Heart right ventricle (tissue), 16 donors: ENCODE data around the gene GPR68. TPM values are rescaled to one million over a fixed set of nuclear protein-coding genes. Genes with fewer than 3 reads are reported as not detected.
A peak's percentile ranks its signal among the peaks of the same experiment; 100 is the strongest.
"Not testable (repeated sequence)": the region's sequence is repeated elsewhere in the genome, so short reads cannot be mapped to it uniquely, and the experiment has no call there.

Experiments used
- ATAC-seq, 8 donors: fragments of 200-7000 bp; cut with Tn5 transposase; one replicate each; pipeline ENCODE4 v1.9.1; 2020; ENCODE audit warnings: mild to moderate bottlenecking in 8 of 8, moderate library complexity in 8 of 8, moderate number of reproducible peaks in 1 of 8
- DNase-seq, 2 donors: peaks; one replicate each; pipeline ENCODE4 v3.0.0-alpha.2; 2020
- H3K27ac ChIP-seq, 10 donors: fragments of 200-600 bp; sonication (generic) in 2 of 10; one replicate each; pipeline versions ENCODE4 v1.5.0 to v1.8.0; 2020 to 2022; ENCODE audit warnings: mild to moderate bottlenecking in 3 of 10
- H3K27me3 ChIP-seq, 7 donors: fragments of 200-600 bp; one replicate each; pipeline ENCODE4 v1.8.0; 2021 to 2022; ENCODE audit warnings: mild to moderate bottlenecking in 2 of 7
- H3K36me3 ChIP-seq, 9 donors: fragments of 200-600 bp; sonication (generic) in 1 of 9; one replicate each; pipeline versions ENCODE4 v1.5.0 to v1.8.0; 2020 to 2022; ENCODE audit warnings: mild to moderate bottlenecking in 2 of 9
- H3K4me1 ChIP-seq, 9 donors: fragments of 200-600 bp; sonication (generic) in 1 of 9; one replicate each; pipeline versions ENCODE4 v1.5.0 to v1.8.0; 2020 to 2022; ENCODE audit warnings: mild to moderate bottlenecking in 4 of 9
- H3K4me3 ChIP-seq, 10 donors: fragments of 200-600 bp; sonication (generic) in 2 of 10; one replicate each; pipeline versions ENCODE4 v1.5.0 to v1.8.0; 2020 to 2022; ENCODE audit warnings: mild to moderate bottlenecking in 7 of 10, moderate library complexity in 2 of 10
- H3K9me3 ChIP-seq, 11 donors: fragments of 200-600 bp in 10 of 11; sonication (generic) in 2 of 11; one replicate each; pipeline versions ENCODE4 v1.5.0 to v1.8.0; 2013 to 2022; ENCODE audit warnings: mild to moderate bottlenecking in 2 of 11, control low read depth in 1 of 11, moderate library complexity in 1 of 11
- WGBS, 2 donors: extraction: QIAGEN DNeasy Blood & Tissue Kit; methylation state at CpG; one replicate each; pipeline ENCODE4 v1.1.7; 2013; ENCODE audit warnings: inconsistent platforms in 1 of 2; 5-methylcytosine and 5-hydroxymethylcytosine counted together
- intact Hi-C, 10 donors: fragments of 100-400 bp; cut with DNase I; formaldehyde crosslinking; loops; one replicate each; pipeline versions ENCODE4 v1.11.1 to v1.14.2; 2022
- polyA plus RNA-seq, 2 donors: library from polyadenylated mRNA; stranded (reverse); fragments of 200-250 nt; gene quantifications; one replicate each; pipeline ENCODE4 v1.2.3, GENCODE V29; 2013
- total RNA-seq, 10 donors: library from RNA; stranded (reverse); fragmentation: NEBNext Ultra II Directional in 3 of 10; extraction: Animal tissue kit (Norgen Biotek cat#: 25700) in 3 of 10; gene quantifications; one replicate each; pipeline versions ENCODE4 v1.2.1 to v1.2.4, GENCODE V29; 2021 to 2023
- TF ChIP-seq, protein P1 (sequence below), 9 donors: fragments of 200-600 bp; sonication (generic) in 2 of 9; IDR thresholded peaks; one replicate each; pipeline versions ENCODE4 v1.5.0 to v1.8.0; 2021 to 2022; ENCODE audit warnings: antibody characterized with exemption in 9 of 9, mild to moderate bottlenecking in 5 of 9, moderate library complexity in 1 of 9
- donor health status: Arrhythmogenic right ventricular cardiomyopathy.
- donor health status: ischemic (EF 13 %, LVEDD 7.1; RV severe dilation, severe dysfunction).
- donor health status: healthy with polysubstance abuse.
- donor health status: DM: no; HTN: yes; CAD: no.
- donor health status: DM: no; HTN: no; CAD: no.
- donor health status: ischemic (EF 25% LVEDD 6.9; RV normal size, moderate dysfunction).
- donor health status: ischemic (EF 25% LVEDD 5.7; RV mildly dilated, moderate dysfunction).
- donor health status: healthy.
- donor health status: DM: yes; HTN: yes; CAD: no.
- donor health status: Ischemic cardiomyopathy.
- donor health status: ischemic (EF 35%, LVEDD 5.7; RV mildly dilated, moderate dysfunction).
- donor health status: nonischemic (EF 11% LVEDD 7.7; RV severe dilation, severe dysfunction).
- donor health status: DM: yes; HTN: yes; CAD: no.
- donor health status: PGD.
- donor health status: ischemic (EF 29% LVEDD 5.4; RV normal size, mild dysfunction).
- donor health status: nonischemic (EF 23%, LVEDD 6.1; RV moderate dilation, normal function).

Gene GPR68
- total and polyA plus RNA-seq, 12 donors = 0.13 to 2.4 (median 0.29) TPM

- H3K4me3 ChIP-seq = no peak overlapping the region
- TF ChIP-seq, protein P1, sequence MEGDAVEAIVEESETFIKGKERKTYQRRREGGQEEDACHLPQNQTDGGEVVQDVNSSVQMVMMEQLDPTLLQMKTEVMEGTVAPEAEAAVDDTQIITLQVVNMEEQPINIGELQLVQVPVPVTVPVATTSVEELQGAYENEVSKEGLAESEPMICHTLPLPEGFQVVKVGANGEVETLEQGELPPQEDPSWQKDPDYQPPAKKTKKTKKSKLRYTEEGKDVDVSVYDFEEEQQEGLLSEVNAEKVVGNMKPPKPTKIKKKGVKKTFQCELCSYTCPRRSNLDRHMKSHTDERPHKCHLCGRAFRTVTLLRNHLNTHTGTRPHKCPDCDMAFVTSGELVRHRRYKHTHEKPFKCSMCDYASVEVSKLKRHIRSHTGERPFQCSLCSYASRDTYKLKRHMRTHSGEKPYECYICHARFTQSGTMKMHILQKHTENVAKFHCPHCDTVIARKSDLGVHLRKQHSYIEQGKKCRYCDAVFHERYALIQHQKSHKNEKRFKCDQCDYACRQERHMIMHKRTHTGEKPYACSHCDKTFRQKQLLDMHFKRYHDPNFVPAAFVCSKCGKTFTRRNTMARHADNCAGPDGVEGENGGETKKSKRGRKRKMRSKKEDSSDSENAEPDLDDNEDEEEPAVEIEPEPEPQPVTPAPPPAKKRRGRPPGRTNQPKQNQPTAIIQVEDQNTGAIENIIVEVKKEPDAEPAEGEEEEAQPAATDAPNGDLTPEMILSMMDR (IDR thresholded peaks at IDR 0.05) = no peak
- no peaks in the 10 kb centered on the region for H3K9me3 ChIP-seq
- ATAC-seq = no peak
- no peak for DNase-seq
- peaks cover 0 to 15% (median 9%) of the 10 kb centered on the region in 9 donors for H3K4me1 ChIP-seq
- H3K27me3 ChIP-seq = peaks cover 0 to 3% (median 0%) of the 10 kb centered on the region in 7 donors
- H3K36me3 ChIP-seq = peaks cover 0 to 39% (median 0%) of the 10 kb centered on the region in 9 donors
- WGBS, 2 donors = 96 to 98% methylated on average over 6 of the region's 6 CpGs
- H3K27ac ChIP-seq = no peak overlapping the region
- intact Hi-C loops = loop anchor here in 1 of 10 donors (10.0 kb wide), 1 partner anchor 365 kb away; no protein-coding TSS in a partner anchor
Observed at GRCh38 chr14:91270188-91270587, 25.7 kb upstream of the GPR68 start.

- Histone ChIP-seq H3K9me3 (no peaks in the 10 kb centered on the region), H3K4me3 (peak overlapping the region in 8 of 10 donors; percentile 7 to 47 (median 32)), H3K27ac (peak overlapping the region in 2 of 10 donors; percentile 15 to 36), H3K36me3 (peaks cover 0 to 30% (median 0%) of the 10 kb centered on the region in 9 donors), H3K27me3 (peaks cover 0 to 11% (median 0%) of the 10 kb centered on the region in 7 donors), H3K4me1 (peaks cover 4 to 18% (median 12%) of the 10 kb centered on the region in 9 donors)
- TF ChIP-seq, protein P1 (IDR thresholded peaks at IDR 0.05) = no peak
- intact Hi-C loops = no loop called here
- 46 to 54% methylated on average over 24 of the region's 24 CpGs for WGBS, 2 donors
- ATAC-seq (peak; percentile 39 to 82 (median 62)), DNase-seq (peak in 1 of 2 donors; percentile 35)
Observed at GRCh38 chr14:91269076-91269991, 24.8 kb upstream of the GPR68 start.

GRCh38 chr14:91267965-91268437 is 23.5 kb upstream of the GPR68 start:
- TF ChIP-seq, protein P1 (IDR thresholded peaks at IDR 0.05) = no peak
- intact Hi-C loops = no loop called here
- peaks cover 4 to 22% (median 12%) of the 10 kb centered on the region in 9 donors for H3K4me1 ChIP-seq
- peaks cover 0 to 24% (median 6%) of the 10 kb centered on the region in 7 donors for H3K27me3 ChIP-seq
- no peak for DNase-seq
- WGBS, 2 donors = 92 to 94% methylated on average over 7 of the region's 7 CpGs
- peaks cover 0 to 19% (median 0%) of the 10 kb centered on the region in 9 donors for H3K36me3 ChIP-seq
- ATAC-seq = no peak
- H3K4me3 ChIP-seq = no peak overlapping the region
- no peaks in the 10 kb centered on the region for H3K9me3 ChIP-seq
- H3K27ac ChIP-seq = no peak overlapping the region

DNA sequence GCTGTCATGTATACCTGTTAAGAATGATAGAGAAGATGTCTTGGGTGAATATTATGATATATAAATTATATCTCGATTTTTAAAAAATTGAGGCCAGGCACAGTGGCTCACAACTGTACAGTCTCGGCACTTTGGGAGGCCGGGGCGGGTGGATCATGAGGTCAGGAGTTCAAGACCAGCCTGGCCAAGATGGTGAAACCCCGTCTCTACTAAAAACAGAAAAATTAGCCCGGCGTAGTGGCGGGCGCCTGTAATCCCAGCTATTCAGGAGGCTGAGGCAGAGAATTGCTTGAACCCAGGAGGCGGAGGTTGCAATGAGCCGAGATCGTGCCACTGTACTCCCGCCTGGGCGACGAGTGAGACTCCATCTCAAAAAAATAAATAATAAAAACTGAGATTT is 21.8 kb upstream of the GPR68 start:
- peaks cover 4 to 22% (median 12%) of the 10 kb centered on the region in 9 donors for H3K4me1 ChIP-seq
- H3K27ac ChIP-seq, intact Hi-C loops, H3K36me3 ChIP-seq, DNase-seq, H3K9me3 ChIP-seq, ATAC-seq, H3K4me3 ChIP-seq: not testable (repeated sequence)
- peaks cover 0 to 24% (median 8%) of the 10 kb centered on the region in 7 donors for H3K27me3 ChIP-seq
- WGBS, 2 donors = 94 to 96% methylated on average over 15 of the region's 15 CpGs
